HEK293 (cell line): ENCODE data around the gene PLEKHM2.

Experiments
- CTCF ChIA-PET: fragments of 350-600 bp; formaldehyde crosslinking; extraction: SDS; loops from one replicate; lab custom pipeline; 2021; ENCODE audit warnings: antibody characterized with exemption; lab: Yijun Ruan, JAX
- POLR2A ChIA-PET: fragments of 300-600 bp; formaldehyde crosslinking; extraction: SDS; loops from one replicate; lab custom pipeline; 2020; ENCODE audit warnings: antibody characterized with exemption, inconsistent platforms; lab: Yijun Ruan, JAX
- H3K27ac ChIP-seq: fragments of 200-500 bp; sonication (Bioruptor generic); 2 replicates; pipeline ENCODE4 v1.5.1; 2014; ENCODE audit warnings: low read depth, low read length, control low read depth, inconsistent platforms; ENCODE audit errors: extremely low read depth
- H3K36me3 ChIP-seq, 2 experiments: fragments of 200-500 bp in 1 of 2; sonication (Bioruptor generic) in 1 of 2; 1 replicate in 1 of 2; 2 replicates in 1 of 2; pipeline ENCODE4 v1.5.1; 2014 to 2017; ENCODE audit warnings: inconsistent platforms in 2 of 2, low read length in 2 of 2; ENCODE audit not compliant: control insufficient read depth in 2 of 2, insufficient read depth in 1 of 2
- H3K4me1 ChIP-seq: fragments of 200-500 bp; sonication (Bioruptor generic); 2 replicates; pipeline ENCODE4 v1.5.1; 2014; ENCODE audit warnings: mild to moderate bottlenecking, low read length, inconsistent platforms; ENCODE audit not compliant: control insufficient read depth, insufficient read depth
- H3K4me3 ChIP-seq: 2 replicates; pipeline ENCODE4 v1.5.1; 2011; ENCODE audit warnings: low read depth, mild to moderate bottlenecking, control low read depth, low read length, moderate library complexity
- H3K9me3 ChIP-seq: fragments of 200-500 bp; sonication (Bioruptor generic); 2 replicates; pipeline ENCODE4 v1.5.1; 2014; ENCODE audit warnings: low read depth, low read length, inconsistent platforms; ENCODE audit not compliant: control insufficient read depth, insufficient read depth
- GLIS1 ChIP-seq: fragments of 450-650 bp; formaldehyde crosslinking; IDR thresholded peaks from 2 replicates; pipeline ENCODE4 v1.5.1; 2016; ENCODE audit warnings: missing biosample characterization, missing genetic modification characterization
- GLIS2 ChIP-seq: fragments of 450-650 bp; formaldehyde crosslinking; IDR thresholded peaks from 2 replicates; pipeline ENCODE4 v1.5.1; 2016; ENCODE audit warnings: missing biosample characterization, missing genetic modification characterization
- HOXA7 ChIP-seq: sonication (generic); formaldehyde crosslinking; IDR thresholded peaks from 2 replicates; pipeline ENCODE4 v1.8.1; 2022; ENCODE audit warnings: missing genetic modification reagents, borderline replicate concordance
- MEIS1 ChIP-seq: sonication (generic); formaldehyde crosslinking; IDR thresholded peaks from 2 replicates; pipeline ENCODE4 v1.8.1; 2022; ENCODE audit warnings: missing genetic modification reagents, mild to moderate bottlenecking, borderline replicate concordance
- PATZ1 ChIP-seq: fragments of 450-650 bp; formaldehyde crosslinking; IDR thresholded peaks from 2 replicates; pipeline ENCODE4 v1.5.1; 2016; ENCODE audit warnings: missing biosample characterization, missing genetic modification characterization
- SALL2 ChIP-seq: fragments of 450-650 bp; formaldehyde crosslinking; IDR thresholded peaks from 2 replicates; pipeline ENCODE4 v1.5.0; 2017; ENCODE audit warnings: missing biosample characterization, mild to moderate bottlenecking, missing genetic modification characterization, borderline replicate concordance
- SP2 ChIP-seq: fragments of 450-650 bp; formaldehyde crosslinking; IDR thresholded peaks from 2 replicates; pipeline ENCODE4 v1.5.1; 2016; ENCODE audit warnings: missing biosample characterization, missing genetic modification characterization
- TSHZ1 ChIP-seq: fragments of 450-650 bp; formaldehyde crosslinking; IDR thresholded peaks from 2 replicates; pipeline ENCODE4 v1.5.1; 2016; ENCODE audit warnings: missing biosample characterization, missing genetic modification characterization, borderline replicate concordance
- YY1 ChIP-seq: fragments of 450-650 bp; formaldehyde crosslinking; IDR thresholded peaks from 2 replicates; pipeline ENCODE4 v1.5.1; 2018; ENCODE audit warnings: missing biosample characterization, missing genetic modification characterization
- ZBTB10 ChIP-seq: fragments of 450-650 bp; formaldehyde crosslinking; IDR thresholded peaks from 2 replicates; pipeline ENCODE4 v1.5.1; 2016; ENCODE audit warnings: missing biosample characterization, missing genetic modification characterization
- ZBTB17 ChIP-seq: fragments of 450-650 bp; formaldehyde crosslinking; IDR thresholded peaks from 2 replicates; pipeline ENCODE4 v1.5.1; 2016; ENCODE audit warnings: missing biosample characterization, missing genetic modification characterization
- ZBTB48 ChIP-seq: fragments of 450-650 bp; formaldehyde crosslinking; IDR thresholded peaks from 2 replicates; pipeline ENCODE4 v1.5.1; 2016; ENCODE audit warnings: missing biosample characterization, missing genetic modification characterization
- ZBTB49 ChIP-seq: fragments of 450-650 bp; formaldehyde crosslinking; IDR thresholded peaks from 2 replicates; pipeline ENCODE4 v1.5.1; 2016; ENCODE audit warnings: missing biosample characterization, missing genetic modification characterization, low read depth
- ZIC2 ChIP-seq: fragments of 450-650 bp; formaldehyde crosslinking; IDR thresholded peaks from 2 replicates; pipeline ENCODE4 v1.5.1; 2016; ENCODE audit warnings: missing biosample characterization, missing genetic modification characterization
- ZNF335 ChIP-seq: fragments of 450-650 bp; formaldehyde crosslinking; conservative IDR thresholded peaks from 2 replicates; pipeline ENCODE4 v1.5.1; 2016; ENCODE audit warnings: missing biosample characterization, missing genetic modification characterization
- ZNF350 ChIP-seq: fragments of 450-650 bp; formaldehyde crosslinking; IDR thresholded peaks from 2 replicates; pipeline ENCODE4 v1.5.0; 2017; ENCODE audit warnings: missing biosample characterization, mild to moderate bottlenecking, missing genetic modification characterization
- ZNF366 ChIP-seq: fragments of 450-650 bp; formaldehyde crosslinking; conservative IDR thresholded peaks from 2 replicates; pipeline ENCODE4 v1.5.1; 2016; ENCODE audit warnings: missing biosample characterization, missing genetic modification characterization
- ZNF510 ChIP-seq: fragments of 450-650 bp; formaldehyde crosslinking; IDR thresholded peaks from 2 replicates; pipeline ENCODE4 v1.5.1; 2018; ENCODE audit warnings: mild to moderate bottlenecking, missing genetic modification characterization, missing biosample characterization; ENCODE audit not compliant: insufficient replicate concordance
- ZNF768 ChIP-seq: fragments of 450-650 bp; formaldehyde crosslinking; IDR thresholded peaks from 2 replicates; pipeline ENCODE4 v1.5.1; 2018; ENCODE audit warnings: missing biosample characterization, mild to moderate bottlenecking, missing genetic modification characterization

PLEKHM2 gene

GRCh38 chr1:15730936-15731335 is 46.8 kb downstream of the PLEKHM2 start (continued):
- TF ChIP-seq MEIS1 (CRISPR knock-in tag) (no peak), ZBTB10 (tag by site-specific recombination) (no peak)

GRCh38 chr1:15731735-15732685 is 47.9 kb downstream of the PLEKHM2 start:
- no peak overlapping the region for H3K4me3 ChIP-seq
- ChIA-PET POLR2A (no interaction called here), CTCF (interaction anchor here (2.7 kb wide), 1 partner anchor 9 kb away, joined by 15 read pairs; no protein-coding TSS in a partner anchor)
- no peaks in the 10 kb centered on the region for H3K9me3 ChIP-seq
- peaks cover 0 to 82% of the 10 kb centered on the region in 2 experiments; a peak in 1 of 3 replicates for H3K36me3 ChIP-seq
- TF ChIP-seq SP2: no peak
- no peak for TF ChIP-seq ZNF768 (tag by site-specific recombination)
- no peak for TF ChIP-seq SALL2 (tag by site-specific recombination)
- peak; percentile 63 for TF ChIP-seq GLIS1 (tag by site-specific recombination)
- no peak for TF ChIP-seq PATZ1 (tag by site-specific recombination)
- TF ChIP-seq ZBTB48 (tag by site-specific recombination): 0 out of 2 replicates have a peak, but pooled peaks have one; percentile 31
- TF ChIP-seq ZNF510 (tag by site-specific recombination): no peak
- peak; percentile 92 for TF ChIP-seq HOXA7 (CRISPR knock-in tag)
- no peak for TF ChIP-seq ZNF335
- TF ChIP-seq TSHZ1: no peak
- H3K27ac ChIP-seq: no peak overlapping the region
- H3K4me1 ChIP-seq: no peaks in the 10 kb centered on the region

GRCh38 chr1:15732686-15733081 is 48.6 kb downstream of the PLEKHM2 start:
- Histone ChIP-seq H3K36me3 (peaks cover 0 to 76% of the 10 kb centered on the region in 2 experiments; a peak in 1 of 3 replicates), H3K27ac (no peak overlapping the region), H3K4me3 (no peak overlapping the region), H3K4me1 (no peaks in the 10 kb centered on the region), H3K9me3 (no peaks in the 10 kb centered on the region)
- CTCF ChIA-PET: interaction anchor here (2.7 kb wide), 1 partner anchor 8 kb away, joined by 15 read pairs; no protein-coding TSS in a partner anchor
- 0 out of 2 replicates have a peak, but pooled peaks have one; percentile 8 for TF ChIP-seq GLIS2 (tag by site-specific recombination)
- no peak for TF ChIP-seq SALL2 (tag by site-specific recombination)
- no peak for TF ChIP-seq ZNF350
- TF ChIP-seq ZNF366 (tag by site-specific recombination): no peak
- TF ChIP-seq ZBTB49: no peak
- peak; percentile 89 for TF ChIP-seq ZIC2 (tag by site-specific recombination)
- TF ChIP-seq YY1 (tag by site-specific recombination): no peak
- TF ChIP-seq ZBTB17 (tag by site-specific recombination): no peak
- POLR2A ChIA-PET: interaction anchor here (0.6 kb wide), 1 partner anchor 78 kb away, joined by 3 read pairs; no protein-coding TSS in a partner anchor
